Heart left ventricle (tissue), 16 donors: ENCODE results near the gene STXBP6. TPM values are rescaled to one million over a fixed set of nuclear protein-coding genes. Genes with fewer than 3 reads are reported as not detected.

Experiments used
- ATAC-seq, 4 donors: fragments of 200-7000 bp; cut with Tn5 transposase; one replicate each; pipeline ENCODE4 v1.9.1; 2020 to 2022; ENCODE audit warnings: moderate library complexity in 4 of 4, mild to moderate bottlenecking in 3 of 4, moderate number of reproducible peaks in 1 of 4
- DNase-seq, 5 donors: peaks; one replicate each; pipeline ENCODE4 v3.0.0-alpha.2; 2020
- H3K27ac ChIP-seq, 12 donors: fragments of 200-600 bp; sonication (generic) in 4 of 12; one replicate each; pipeline versions ENCODE4 v1.5.0 to v1.8.0; 2016 to 2022; ENCODE audit warnings: mild to moderate bottlenecking in 2 of 12
- H3K27me3 ChIP-seq, 9 donors: fragments of 200-600 bp; sonication (generic) in 2 of 9; one replicate each; pipeline versions ENCODE4 v1.5.1 to v1.8.0; 2016 to 2022; ENCODE audit warnings: mild to moderate bottlenecking in 3 of 9
- H3K36me3 ChIP-seq, 9 donors: fragments of 200-600 bp; sonication (generic) in 2 of 9; one replicate each; pipeline versions ENCODE4 v1.5.0 to v1.8.0; 2018 to 2022; ENCODE audit warnings: mild to moderate bottlenecking in 2 of 9
- H3K4me1 ChIP-seq, 12 donors: fragments of 200-600 bp; sonication (generic) in 4 of 12; one replicate each; pipeline versions ENCODE4 v1.5.0 to v1.8.0; 2016 to 2022; ENCODE audit warnings: mild to moderate bottlenecking in 3 of 12
- H3K4me3 ChIP-seq, 12 donors: fragments of 200-600 bp; sonication (generic) in 4 of 12; one replicate each; pipeline versions ENCODE4 v1.5.0 to v1.8.0; 2017 to 2022; ENCODE audit warnings: mild to moderate bottlenecking in 9 of 12, moderate library complexity in 4 of 12
- H3K9me3 ChIP-seq, 12 donors: fragments of 200-600 bp; sonication (generic) in 4 of 12; one replicate each; pipeline versions ENCODE4 v1.5.0 to v1.8.0; 2016 to 2022; ENCODE audit warnings: mild to moderate bottlenecking in 1 of 12
- CTCF ChIP-seq, 12 donors: fragments of 200-600 bp; sonication (generic) in 4 of 12; IDR thresholded peaks; one replicate each; pipeline versions ENCODE4 v1.5.0 to v1.8.0; 2018 to 2022; ENCODE audit warnings: antibody characterized with exemption in 12 of 12, mild to moderate bottlenecking in 5 of 12
- POLR2A ChIP-seq, 2 donors: fragments of 450-650 bp; IDR thresholded peaks; one replicate each; pipeline ENCODE4 v1.6.1; 2017; ENCODE audit warnings: antibody characterized with exemption in 2 of 2, mild to moderate bottlenecking in 2 of 2, moderate library complexity in 2 of 2
- WGBS, 4 donors: extraction: QIAGEN DNeasy Blood & Tissue Kit in 2 of 4; methylation state at CpG; one replicate each; pipeline versions ENCODE4 v1.1.5 to v1.1.7; 2013 to 2018; 5-methylcytosine and 5-hydroxymethylcytosine counted together
- intact Hi-C, 10 donors: fragments of 100-400 bp; cut with DNase I; formaldehyde crosslinking; loops; one replicate each; pipeline versions ENCODE4 v1.11.1 to v1.14.2; 2022
- polyA plus RNA-seq, 2 donors: library from polyadenylated mRNA; stranded (reverse); fragments of 200-250 nt; gene quantifications; one replicate each; pipeline ENCODE4 v1.2.3, GENCODE V29; 2013
- total RNA-seq, 9 donors: library from RNA; depleted of rRNA in 2 of 9; stranded (reverse); fragments of >200 nt in 2 of 9; fragmentation: NEBNext Ultra II Directional in 3 of 9; extraction: Animal tissue kit (Norgen Biotek cat#: 25700) in 3 of 9; gene quantifications; one replicate each; pipeline versions ENCODE4 v1.1.0 to v1.2.4, GENCODE V29; 2016 to 2023
- donor health status: ischemic (EF 13 %, LVEDD 7.1; RV severe dilation, severe dysfunction).
- donor health status: healthy with polysubstance abuse.
- donor health status: DM: no; HTN: yes; CAD: no.
- donor health status: DM: no; HTN: no; CAD: no.
- donor health status: ischemic (EF 25% LVEDD 6.9; RV normal size, moderate dysfunction).
- donor health status: ischemic (EF 25% LVEDD 5.7; RV mildly dilated, moderate dysfunction).
- donor health status: healthy.
- donor health status: DM: yes; HTN: yes; CAD: no.
- donor health status: ischemic (EF 35%, LVEDD 5.7; RV mildly dilated, moderate dysfunction).
- donor health status: nonischemic (EF 11% LVEDD 7.7; RV severe dilation, severe dysfunction).
- donor health status: DM: yes; HTN: yes; CAD: no.
- donor health status: PGD.
- donor health status: ischemic (EF 29% LVEDD 5.4; RV normal size, mild dysfunction).
- donor health status: nonischemic (EF 23%, LVEDD 6.1; RV moderate dilation, normal function).

Gene STXBP6
- total and polyA plus RNA-seq, 11 donors: 12.5 to 57.3 (median 23.7) TPM

GRCh38 chr14:24888532-24888931 lies 161.4 kb downstream of the STXBP6 start:
- Histone ChIP-seq H3K4me3 (no peak overlapping the region), H3K27ac (no peak overlapping the region), H3K36me3 (no peaks in the 10 kb centered on the region), H3K4me1 (peaks cover 0 to 29% (median 6%) of the 10 kb centered on the region in 12 donors), H3K9me3 (peaks cover 0 to 13% (median 6%) of the 10 kb centered on the region in 12 donors), H3K27me3 (no peaks in the 10 kb centered on the region)
- intact Hi-C loops: no loop called here
- DNase-seq (no peak), ATAC-seq (no peak)
- WGBS, 4 donors: 88 to 93% (median 90%) methylated on average over 6 of the region's 6 CpGs
- TF ChIP-seq POLR2A (IDR thresholded peaks at IDR 0.05): no peak
- TF ChIP-seq CTCF (IDR thresholded peaks at IDR 0.05): no peak

GRCh38 chr14:24887623-24888304 lies 162.2 kb downstream of the STXBP6 start:
- Histone ChIP-seq H3K27me3 (no peaks in the 10 kb centered on the region), H3K4me1 (peaks cover 0 to 27% (median 9%) of the 10 kb centered on the region in 12 donors), H3K27ac (no peak overlapping the region), H3K36me3 (no peaks in the 10 kb centered on the region), H3K4me3 (no peak overlapping the region), H3K9me3 (peaks cover 0 to 13% (median 6%) of the 10 kb centered on the region in 12 donors)
- DNase-seq: no peak
- no peak for TF ChIP-seq CTCF (IDR thresholded peaks at IDR 0.05)
- TF ChIP-seq POLR2A (IDR thresholded peaks at IDR 0.05): no peak
- intact Hi-C loops: no loop called here
- no peak for ATAC-seq
- WGBS, 4 donors: 89 to 95% (median 92%) methylated on average over 3 of the region's 3 CpGs

- Histone ChIP-seq H3K4me1 (peaks cover 2 to 41% (median 18%) of the 10 kb centered on the region in 12 donors), H3K27me3 (no peaks in the 10 kb centered on the region), H3K4me3 (no peak overlapping the region), H3K27ac (no peak overlapping the region), H3K36me3 (no peaks in the 10 kb centered on the region), H3K9me3 (peaks cover 0 to 6% (median under 1%) of the 10 kb centered on the region in 12 donors)
- WGBS, 4 donors: 75 to 83% (median 78%) methylated on average over 3 of the region's 3 CpGs
- intact Hi-C loops: no loop called here
- TF ChIP-seq POLR2A (IDR thresholded peaks at IDR 0.05) (no peak), CTCF (IDR thresholded peaks at IDR 0.05) (no peak)
- ATAC-seq (no peak), DNase-seq (no peak)
Observed at GRCh38 chr14:24885410-24885913, 164.5 kb downstream of the STXBP6 start.

DNA sequence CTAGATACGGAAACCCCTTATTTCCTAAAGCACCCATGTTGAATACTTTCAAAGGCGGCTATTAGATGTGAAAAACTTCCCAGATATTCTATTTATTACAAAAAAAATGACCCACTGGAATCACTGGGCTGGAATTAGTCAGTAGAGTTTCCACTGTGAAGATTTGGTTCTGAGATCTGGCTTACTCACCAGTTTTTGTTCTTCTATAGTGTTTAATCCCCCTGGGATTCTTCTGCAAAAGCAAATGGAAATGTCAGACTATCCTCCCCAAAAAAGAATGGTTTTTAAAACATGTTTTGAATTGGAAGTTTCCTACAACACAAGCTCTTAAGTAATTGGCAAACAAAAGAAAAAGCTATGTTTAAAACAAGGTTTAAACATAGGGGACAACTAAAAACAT lies 166.4 kb downstream of the STXBP6 start:
- Histone ChIP-seq H3K4me3 (no peak overlapping the region), H3K9me3 (no peaks in the 10 kb centered on the region), H3K4me1 (peaks cover 9 to 47% (median 34%) of the 10 kb centered on the region in 12 donors), H3K27ac (peak overlapping the region in 7 of 12 donors; percentile 2 to 52 (median 10)), H3K27me3 (no peaks in the 10 kb centered on the region), H3K36me3 (no peaks in the 10 kb centered on the region)
- intact Hi-C loops: loop anchor here in 2 of 10 donors (5.0 kb wide), 2 partner anchors 66 to 119 kb away; no protein-coding TSS in a partner anchor
- no peak for TF ChIP-seq POLR2A (IDR thresholded peaks at IDR 0.05)
- 58 to 78% (median 68%) methylated on average over 2 of the region's 2 CpGs for WGBS, 4 donors
- DNase-seq (no peak), ATAC-seq (peak in 1 of 4 donors; percentile 26)
